ENCODE data around the gene MRPS35. TPM values are rescaled to one million over a fixed set of nuclear protein-coding genes. Genes with fewer than 3 reads are reported as not detected.

The MRPS35 gene
- 10 to 100 TPM; 25.1 to 60.9 (median 32.9) TPM for total RNA-seq

DNA sequence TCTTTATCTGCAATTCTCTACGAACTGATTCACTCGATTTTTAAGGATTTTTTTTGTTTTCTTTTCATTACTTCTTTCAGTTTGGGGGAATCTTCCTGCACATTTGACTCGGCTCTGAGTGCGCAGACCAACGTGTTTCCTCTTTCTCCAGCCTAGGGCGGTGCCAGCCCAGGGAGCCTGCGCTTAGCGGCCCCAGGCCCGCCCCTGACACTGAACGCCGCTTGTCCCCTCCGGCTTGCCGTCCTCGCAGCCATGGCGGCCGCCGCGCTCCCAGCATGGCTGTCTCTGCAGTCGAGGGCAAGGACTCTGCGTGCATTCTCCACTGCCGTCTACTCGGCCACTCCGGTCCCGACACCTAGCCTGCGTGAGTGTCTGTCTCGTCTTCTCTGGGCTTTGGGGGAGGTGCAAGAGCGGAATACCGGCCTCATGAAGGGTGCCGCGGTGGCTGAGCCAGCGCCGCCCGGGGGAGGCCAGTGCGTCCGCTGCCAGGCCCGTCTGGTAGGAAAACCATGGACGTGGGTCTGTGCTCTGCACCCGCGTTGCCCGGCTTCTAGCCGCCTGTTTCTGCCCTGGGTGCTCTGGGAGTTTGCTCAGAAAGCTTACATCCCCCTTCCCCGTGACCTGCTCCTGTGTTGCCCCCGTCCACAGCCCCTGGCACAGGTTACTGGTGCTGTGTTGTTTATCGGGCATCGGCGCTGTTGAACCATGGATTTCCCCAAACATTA lies at the start of gene MRPS35:
Gene MRPS35 (plus strand): TSS at position 241 of the 725 bp plus-strand sequence. CDS start 12 bp downstream, at position 253.
- intact Hi-C loops (cut with DNase I; ENCODE audit: low total_unique reads) = no loop called here
- TF ChIP-seq POLR2A (IDR thresholded peaks at IDR 0.05) (no peak), CTCF (IDR thresholded peaks at IDR 0.05) (no peak)
- 0 to 1% methylated on average over 29 to 45 of the region's 46 CpGs for WGBS, 2 donors
- peak within 1 kb of the TSS; percentile 87 for H3K4me3 ChIP-seq (ENCODE audit: low read depth, poor library complexity, severe bottlenecking)
- DNase-seq (ENCODE audit: low spot score in 2 of 2) = peak; percentile 86 to 98

GRCh38 chr12:27665704-27666103 lies 44.9 kb upstream of the MRPS35 start:
- no peak for DNase-seq (ENCODE audit: low spot score in 2 of 2)
- intact Hi-C loops (cut with DNase I; ENCODE audit: low total_unique reads) = no loop called here
- 78 to 80% methylated on average over 3 of the region's 3 CpGs for WGBS, 2 donors
- TF ChIP-seq POLR2A (IDR thresholded peaks at IDR 0.05) = no peak
- no peak for TF ChIP-seq CTCF (IDR thresholded peaks at IDR 0.05)
- no peak overlapping the region for H3K4me3 ChIP-seq (ENCODE audit: low read depth, poor library complexity, severe bottlenecking)

- 60 to 72% methylated on average over 3 of the region's 3 CpGs for WGBS, 2 donors
- intact Hi-C loops (cut with DNase I; ENCODE audit: low total_unique reads) = no loop called here
- no peak for TF ChIP-seq CTCF (IDR thresholded peaks at IDR 0.05)
- no peak for TF ChIP-seq POLR2A (IDR thresholded peaks at IDR 0.05)
- no peak overlapping the region for H3K4me3 ChIP-seq (ENCODE audit: low read depth, poor library complexity, severe bottlenecking)
- no peak for DNase-seq (ENCODE audit: low spot score in 2 of 2)
Observed at GRCh38 chr12:27666510-27666909, 44.1 kb upstream of the MRPS35 start.

GRCh38 chr12:27667540-27667939 lies 43.1 kb upstream of the MRPS35 start:
- WGBS, 2 donors = 73 to 74% methylated on average over 6 of the region's 6 CpGs

DNA sequence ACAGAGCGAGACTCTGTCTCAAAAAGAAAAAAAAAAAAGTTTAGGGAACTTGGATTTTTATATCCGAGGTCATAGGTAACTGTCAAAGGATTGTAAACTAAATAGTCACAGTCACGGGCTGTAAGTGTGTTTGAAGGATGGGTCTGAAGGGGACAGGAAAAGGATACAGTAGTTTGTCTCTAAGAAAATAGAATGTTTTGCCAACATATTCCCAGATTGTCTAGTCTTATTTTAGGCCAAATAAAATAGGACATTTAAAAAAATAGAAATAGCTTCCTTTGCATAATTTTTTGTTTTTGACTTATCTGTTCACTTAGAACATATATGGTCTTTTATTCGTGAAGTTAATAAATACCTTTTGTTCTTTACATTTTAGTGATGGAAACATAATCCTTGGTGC lies 38.6 kb upstream of the MRPS35 start:
- intact Hi-C loops (cut with DNase I; ENCODE audit: low total_unique reads) = no loop called here
- TF ChIP-seq CTCF (IDR thresholded peaks at IDR 0.05) (no peak), POLR2A (IDR thresholded peaks at IDR 0.05) (no peak)
- DNase-seq (ENCODE audit: low spot score in 2 of 2) = no peak
- no peak overlapping the region for H3K4me3 ChIP-seq (ENCODE audit: low read depth, poor library complexity, severe bottlenecking)
- 74 to 82% methylated on average over 4 of the region's 4 CpGs for WGBS, 2 donors

More at GRCh38 chr12:27667540-27667939, 43.1 kb upstream of the MRPS35 start:
- no peak for DNase-seq (ENCODE audit: low spot score in 2 of 2)
- TF ChIP-seq CTCF (IDR thresholded peaks at IDR 0.05) (no peak), POLR2A (IDR thresholded peaks at IDR 0.05) (no peak)
- intact Hi-C loops (cut with DNase I; ENCODE audit: low total_unique reads) = no loop called here
- no peak overlapping the region for H3K4me3 ChIP-seq (ENCODE audit: low read depth, poor library complexity, severe bottlenecking)

- H3K4me3 ChIP-seq (ENCODE audit: low read depth, poor library complexity, severe bottlenecking) = no peak overlapping the region
- intact Hi-C loops (cut with DNase I; ENCODE audit: low total_unique reads) = no loop called here
- 62 to 71% methylated on average over 1 of the region's 1 CpG for WGBS, 2 donors
- DNase-seq (ENCODE audit: low spot score in 2 of 2) = no peak
- no peak for TF ChIP-seq POLR2A (IDR thresholded peaks at IDR 0.05)
- no peak for TF ChIP-seq CTCF (IDR thresholded peaks at IDR 0.05)
Observed at GRCh38 chr12:27672643-27673042, 38.0 kb upstream of the MRPS35 start.
